HG02981 (cell line): Measurements from ENCODE around the gene HOTAIR.

Experiments used
- ATAC-seq: cut with Tn5 transposase; IDR thresholded peaks from one replicate; pipeline ENCODE4 v1.9.1; 2021; ENCODE audit warnings: mild to moderate bottlenecking, moderate library complexity; ENCODE audit not compliant: unreplicated experiment

HOTAIR gene

GRCh38 chr12:53988541-53989226, 13.9 kb upstream of the HOTAIR start:
- no peak for ATAC-seq

GRCh38 chr12:53987787-53988230, 13.1 kb upstream of the HOTAIR start:
- no peak for ATAC-seq

- no peak for ATAC-seq
Measured at GRCh38 chr12:53986686-53987483, 12.1 kb upstream of the HOTAIR start.

GRCh38 chr12:53985994-53986685, 11.4 kb upstream of the HOTAIR start:
- ATAC-seq: no peak

- no peak for ATAC-seq
Measured at GRCh38 chr12:53985692-53985993, 10.9 kb upstream of the HOTAIR start.

- ATAC-seq: no peak
Measured at GRCh38 chr12:53984901-53985691, 10.3 kb upstream of the HOTAIR start, which contains the start of gene HOXC10. TSS of gene HOXC10 (plus strand) at chr12:53985146. CDS start at chr12:53985260, 114 bp downstream.

- no peak for ATAC-seq
Measured at GRCh38 chr12:53983950-53984572, 9.3 kb upstream of the HOTAIR start.

- no peak for ATAC-seq
Measured at GRCh38 chr12:53983568-53983949, 8.8 kb upstream of the HOTAIR start.

- ATAC-seq: no peak
Measured at GRCh38 chr12:53982648-53983567, 8.2 kb upstream of the HOTAIR start.

- no peak for ATAC-seq
Measured at GRCh38 chr12:53981634-53982565, 7.1 kb upstream of the HOTAIR start.

GRCh38 chr12:53980802-53981496, 6.2 kb upstream of the HOTAIR start:
- ATAC-seq: no peak

- ATAC-seq: no peak
Measured at GRCh38 chr12:53980104-53980801, 5.5 kb upstream of the HOTAIR start.

- ATAC-seq: no peak
Measured at GRCh38 chr12:53978477-53979356, 4.0 kb upstream of the HOTAIR start.

GRCh38 chr12:53977596-53978445, 3.1 kb upstream of the HOTAIR start:
- ATAC-seq: no peak
